GM19463 (cell line): ENCODE results near the gene KMT2E.
A peak's percentile ranks its signal among the peaks of the same experiment; 100 is the strongest.
"Not testable (repeated sequence)": the region's sequence is repeated elsewhere in the genome, so short reads cannot be mapped to it uniquely, and the experiment has no call there.

Experiments
- ATAC-seq: cut with Tn5 transposase; IDR thresholded peaks from one replicate; pipeline ENCODE4 v1.9.1; 2021; ENCODE audit warnings: mild to moderate bottlenecking, moderate library complexity; ENCODE audit not compliant: unreplicated experiment

Gene KMT2E

GRCh38 chr7:105022458-105022857 lies 8.5 kb downstream of the KMT2E start:
- ATAC-seq: no peak

GRCh38 chr7:105024734-105025133 lies 10.7 kb downstream of the KMT2E start:
- no peak for ATAC-seq

- no peak for ATAC-seq
These were observed 12.7 kb downstream of the KMT2E start for GRCh38 chr7:105026750-105027149.

- ATAC-seq: no peak
These were observed 13.3 kb downstream of the KMT2E start for GRCh38 chr7:105027176-105027853.

- ATAC-seq: peak; percentile 50
These were observed 14.0 kb downstream of the KMT2E start for GRCh38 chr7:105028004-105028403.

GRCh38 chr7:105028941-105029340 lies 14.9 kb downstream of the KMT2E start:
- ATAC-seq: not testable (repeated sequence)

GRCh38 chr7:105030447-105030846 lies 16.4 kb downstream of the KMT2E start:
- no peak for ATAC-seq

- ATAC-seq: no peak
These were observed 18.7 kb downstream of the KMT2E start for GRCh38 chr7:105032553-105033214.

GRCh38 chr7:105035349-105035748 lies 21.3 kb downstream of the KMT2E start:
- ATAC-seq: no peak

GRCh38 chr7:105036217-105037168 lies 22.5 kb downstream of the KMT2E start:
- no peak for ATAC-seq

- no peak for ATAC-seq
These were observed 23.3 kb downstream of the KMT2E start for GRCh38 chr7:105037319-105037718.

GRCh38 chr7:105044449-105045070 lies 30.6 kb downstream of the KMT2E start:
- ATAC-seq: no peak

GRCh38 chr7:105046414-105046813 lies 32.4 kb downstream of the KMT2E start:
- ATAC-seq: no peak

GRCh38 chr7:105047932-105048331 lies 33.9 kb downstream of the KMT2E start:
- no peak for ATAC-seq

- ATAC-seq: no peak
These were observed 36.5 kb downstream of the KMT2E start for GRCh38 chr7:105050493-105050892.

- not testable (repeated sequence) for ATAC-seq
These were observed 36.9 kb downstream of the KMT2E start for GRCh38 chr7:105050899-105051298.

GRCh38 chr7:105055084-105055483 lies 41.1 kb downstream of the KMT2E start:
- ATAC-seq: no peak

- ATAC-seq: no peak
These were observed 41.6 kb downstream of the KMT2E start for GRCh38 chr7:105055621-105056020.

GRCh38 chr7:105057472-105057871 lies 43.5 kb downstream of the KMT2E start:
- no peak for ATAC-seq

GRCh38 chr7:105060437-105060836 lies 46.4 kb downstream of the KMT2E start:
- no peak for ATAC-seq

- ATAC-seq: no peak
These were observed 46.9 kb downstream of the KMT2E start for GRCh38 chr7:105060923-105061322.
